ENCODE results near the gene ACAP3. TPM values are rescaled to one million over a fixed set of nuclear protein-coding genes. Genes with fewer than 3 reads are reported as not detected.

The ACAP3 gene
- total RNA-seq, 1 donor from 2014 or later, result 26.1 TPM

GRCh38 chr1:1308756-1309250 lies 1.1 kb upstream of the ACAP3 start:
- Mint-ChIP-seq H3K4me1 (peaks cover 37% of the 10 kb centered on the region), H3K36me3 (ENCODE audit: low read depth) (peaks cover 19% of the 10 kb centered on the region), H3K9me3 (no peaks in the 10 kb centered on the region), H3K27me3 (no peaks in the 10 kb centered on the region), H3K4me3 (peak overlapping the region; percentile 86), H3K27ac (peak overlapping the region; percentile 69)
- ChIA-PET CTCF (no interaction called here), POLR2A (no interaction called here)
- intact Hi-C loops (cut with micrococcal nuclease), result loop anchor here (1.0 to 10.0 kb wide), 10 partner anchors 15 to 586 kb away; partner anchors contain the start of genes AURKAIP1, C1orf159, CCNL2 and CPTP
- TF ChIP-seq, protein P1, sequence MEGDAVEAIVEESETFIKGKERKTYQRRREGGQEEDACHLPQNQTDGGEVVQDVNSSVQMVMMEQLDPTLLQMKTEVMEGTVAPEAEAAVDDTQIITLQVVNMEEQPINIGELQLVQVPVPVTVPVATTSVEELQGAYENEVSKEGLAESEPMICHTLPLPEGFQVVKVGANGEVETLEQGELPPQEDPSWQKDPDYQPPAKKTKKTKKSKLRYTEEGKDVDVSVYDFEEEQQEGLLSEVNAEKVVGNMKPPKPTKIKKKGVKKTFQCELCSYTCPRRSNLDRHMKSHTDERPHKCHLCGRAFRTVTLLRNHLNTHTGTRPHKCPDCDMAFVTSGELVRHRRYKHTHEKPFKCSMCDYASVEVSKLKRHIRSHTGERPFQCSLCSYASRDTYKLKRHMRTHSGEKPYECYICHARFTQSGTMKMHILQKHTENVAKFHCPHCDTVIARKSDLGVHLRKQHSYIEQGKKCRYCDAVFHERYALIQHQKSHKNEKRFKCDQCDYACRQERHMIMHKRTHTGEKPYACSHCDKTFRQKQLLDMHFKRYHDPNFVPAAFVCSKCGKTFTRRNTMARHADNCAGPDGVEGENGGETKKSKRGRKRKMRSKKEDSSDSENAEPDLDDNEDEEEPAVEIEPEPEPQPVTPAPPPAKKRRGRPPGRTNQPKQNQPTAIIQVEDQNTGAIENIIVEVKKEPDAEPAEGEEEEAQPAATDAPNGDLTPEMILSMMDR (IDR thresholded peaks at IDR 0.05), result no peak
- ATAC-seq (ENCODE audit: low read depth) (no peak), DNase-seq (no peak)

- TF ChIP-seq, protein P1 (IDR thresholded peaks at IDR 0.05), result no peak
- Mint-ChIP-seq H3K4me1 (peaks cover 38% of the 10 kb centered on the region), H3K9me3 (no peaks in the 10 kb centered on the region), H3K4me3 (peak overlapping the region; percentile 79), H3K36me3 (ENCODE audit: low read depth) (peaks cover 7% of the 10 kb centered on the region), H3K27ac (peak overlapping the region; percentile 86), H3K27me3 (no peaks in the 10 kb centered on the region)
- ATAC-seq (ENCODE audit: low read depth), result no peak
- intact Hi-C loops (cut with micrococcal nuclease), result loop anchor here (5.0 to 10.0 kb wide), 4 partner anchors 35 to 587 kb away; partner anchors contain the start of genes GNB1 and UBE2J2
- CTCF ChIA-PET, result no interaction called here
- POLR2A ChIA-PET, result interaction anchor here (0.9 kb wide), 1 partner anchor 68 kb away, joined by 3 read pairs; the partner anchor contains the start of gene AURKAIP1
- DNase-seq, result no peak
These were observed 338 bp downstream of the ACAP3 start for GRCh38 chr1:1307261-1307922.

- Mint-ChIP-seq H3K9me3 (no peaks in the 10 kb centered on the region), H3K4me3 (peak overlapping the region; percentile 79), H3K27me3 (no peaks in the 10 kb centered on the region), H3K36me3 (ENCODE audit: low read depth) (peaks cover 6% of the 10 kb centered on the region), H3K4me1 (peaks cover 38% of the 10 kb centered on the region), H3K27ac (peak overlapping the region; percentile 86)
- ChIA-PET CTCF (no interaction called here), POLR2A (interaction anchor here (0.9 kb wide), 1 partner anchor 69 kb away, joined by 3 read pairs; the partner anchor contains the start of gene AURKAIP1)
- no peak for ATAC-seq (ENCODE audit: low read depth)
- no peak for DNase-seq
- TF ChIP-seq, protein P1 (IDR thresholded peaks at IDR 0.05), result no peak
- intact Hi-C loops (cut with micrococcal nuclease), result loop anchor here (5.0 to 10.0 kb wide), 4 partner anchors 34 to 588 kb away; partner anchors contain the start of genes GNB1 and UBE2J2
These were observed 969 bp downstream of the ACAP3 start for GRCh38 chr1:1306661-1307260.

DNA sequence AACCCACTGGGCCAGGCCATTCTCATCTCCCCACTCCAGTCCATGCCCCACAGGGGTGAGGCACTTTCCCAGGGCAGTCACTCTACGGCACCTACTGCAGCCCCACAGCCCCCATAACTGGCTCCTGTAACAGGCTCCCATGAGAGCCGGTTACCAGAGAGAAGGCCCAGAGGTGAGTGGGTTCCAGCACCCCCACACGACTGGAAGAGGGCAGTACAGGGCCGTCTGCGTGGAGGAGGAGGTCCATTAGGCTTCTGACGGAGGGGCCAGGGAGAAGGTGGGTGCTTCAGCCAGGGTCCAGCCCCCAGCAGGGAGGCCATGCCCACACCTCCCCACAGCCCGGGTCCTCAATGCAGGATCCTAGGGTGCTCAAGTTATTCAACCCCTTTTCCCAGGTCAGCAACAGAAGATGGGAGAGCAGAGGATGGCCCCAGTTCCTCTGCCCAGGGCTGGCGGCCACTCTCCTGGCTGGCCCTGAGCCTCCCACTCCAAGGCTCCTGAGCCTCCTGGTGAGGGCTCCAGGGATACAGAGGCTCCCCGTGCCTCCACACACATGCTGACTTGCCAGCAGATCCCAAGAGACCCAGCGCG lies 1.6 kb downstream of the ACAP3 start:
- ATAC-seq (ENCODE audit: low read depth) (no peak), DNase-seq (no peak)
- ChIA-PET CTCF (interaction anchor here (1.1 kb wide), 1 partner anchor 322 kb away, joined by 3 read pairs; no protein-coding TSS in a partner anchor), POLR2A (interaction anchor here (0.8 kb wide), 1 partner anchor 69 kb away, joined by 3 read pairs; the partner anchor contains the start of gene AURKAIP1)
- intact Hi-C loops (cut with micrococcal nuclease), result loop anchor here (5.0 to 10.0 kb wide), 4 partner anchors 34 to 589 kb away; partner anchors contain the start of genes GNB1 and UBE2J2
- Mint-ChIP-seq H3K4me3 (peak overlapping the region; percentile 79), H3K9me3 (no peaks in the 10 kb centered on the region), H3K27ac (peak overlapping the region; percentile 86), H3K27me3 (no peaks in the 10 kb centered on the region), H3K4me1 (peaks cover 38% of the 10 kb centered on the region), H3K36me3 (ENCODE audit: low read depth) (peaks cover 3% of the 10 kb centered on the region)
- TF ChIP-seq, protein P1 (IDR thresholded peaks at IDR 0.05), result no peak

Measured in activated B cell treated with CpG ODN at 0.5 μM for 24 hours (primary cell).